ENCODE measurements around the gene PLBD2. TPM values are rescaled to one million over a fixed set of nuclear protein-coding genes. Genes with fewer than 3 reads are reported as not detected.

PLBD2 gene
- total RNA-seq, 1 donor from 2014 or later, result 55.1 TPM

DNA sequence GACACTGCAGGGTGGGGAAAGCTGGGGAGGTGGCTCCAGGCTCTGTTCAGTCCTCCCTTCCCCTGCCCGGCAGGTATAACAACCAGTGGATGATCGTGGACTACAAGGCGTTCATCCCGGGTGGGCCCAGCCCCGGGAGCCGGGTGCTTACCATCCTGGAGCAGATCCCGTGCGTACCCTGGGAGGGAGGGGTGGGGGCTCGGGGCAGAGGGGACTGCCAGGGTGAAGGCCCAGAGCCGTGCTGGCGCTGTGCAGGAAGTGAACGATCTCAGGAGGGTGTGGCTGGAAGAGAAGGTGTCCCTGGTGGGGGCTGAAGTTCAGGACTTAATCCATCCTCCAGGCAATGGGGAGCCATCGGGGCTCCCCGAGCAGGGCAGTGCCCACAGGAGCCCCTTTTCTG lies 26.4 kb downstream of the PLBD2 start:
- intact Hi-C loops (cut with DNase I), result no loop called here
- no peak for DNase-seq (ENCODE audit: low spot score in 2 of 2)
- TF ChIP-seq, protein P1, sequence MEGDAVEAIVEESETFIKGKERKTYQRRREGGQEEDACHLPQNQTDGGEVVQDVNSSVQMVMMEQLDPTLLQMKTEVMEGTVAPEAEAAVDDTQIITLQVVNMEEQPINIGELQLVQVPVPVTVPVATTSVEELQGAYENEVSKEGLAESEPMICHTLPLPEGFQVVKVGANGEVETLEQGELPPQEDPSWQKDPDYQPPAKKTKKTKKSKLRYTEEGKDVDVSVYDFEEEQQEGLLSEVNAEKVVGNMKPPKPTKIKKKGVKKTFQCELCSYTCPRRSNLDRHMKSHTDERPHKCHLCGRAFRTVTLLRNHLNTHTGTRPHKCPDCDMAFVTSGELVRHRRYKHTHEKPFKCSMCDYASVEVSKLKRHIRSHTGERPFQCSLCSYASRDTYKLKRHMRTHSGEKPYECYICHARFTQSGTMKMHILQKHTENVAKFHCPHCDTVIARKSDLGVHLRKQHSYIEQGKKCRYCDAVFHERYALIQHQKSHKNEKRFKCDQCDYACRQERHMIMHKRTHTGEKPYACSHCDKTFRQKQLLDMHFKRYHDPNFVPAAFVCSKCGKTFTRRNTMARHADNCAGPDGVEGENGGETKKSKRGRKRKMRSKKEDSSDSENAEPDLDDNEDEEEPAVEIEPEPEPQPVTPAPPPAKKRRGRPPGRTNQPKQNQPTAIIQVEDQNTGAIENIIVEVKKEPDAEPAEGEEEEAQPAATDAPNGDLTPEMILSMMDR (IDR thresholded peaks at IDR 0.05), result no peak

DNA sequence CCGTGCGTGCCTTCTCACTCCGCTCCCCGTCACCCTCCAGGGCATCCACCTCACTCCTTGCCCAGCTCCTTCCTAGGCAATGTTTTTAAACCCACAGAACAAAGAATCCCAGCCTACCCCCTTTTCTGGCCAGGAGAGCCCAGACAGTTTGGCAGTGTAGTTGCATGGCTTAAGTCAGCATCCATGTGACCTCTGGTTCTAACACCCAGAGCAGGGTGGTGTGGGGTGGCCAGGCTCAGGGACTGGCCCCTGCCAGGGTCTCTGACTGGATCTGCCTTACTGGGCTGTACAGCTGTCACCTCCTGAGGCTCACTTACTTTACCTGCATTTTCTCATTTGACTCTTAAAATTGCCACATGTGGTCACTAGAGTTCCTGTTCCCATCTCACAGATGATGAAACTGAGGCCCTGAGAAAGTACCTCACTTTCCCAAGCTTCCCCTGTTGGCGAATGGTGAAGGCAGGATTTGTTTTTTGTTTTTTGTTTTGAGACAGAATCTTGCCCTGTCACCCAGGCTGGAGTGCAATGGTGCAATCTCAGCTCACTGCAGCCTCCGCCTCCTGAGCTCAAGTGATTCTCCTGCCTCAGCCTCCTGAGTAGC lies 27.0 kb downstream of the PLBD2 start:
- H3K27me3 ChIP-seq, result no peaks in the 10 kb centered on the region
- H3K4me3 ChIP-seq, result no peak overlapping the region
- no peak overlapping the region for H3K27ac ChIP-seq
- no peaks in the 10 kb centered on the region for H3K4me1 ChIP-seq
- intact Hi-C loops (cut with DNase I), result no loop called here
- H3K36me3 ChIP-seq, result peaks cover 44 to 92% of the 10 kb centered on the region in 2 donors
- no peak for DNase-seq (ENCODE audit: low spot score in 2 of 2)
- no peaks in the 10 kb centered on the region for H3K9me3 ChIP-seq
- TF ChIP-seq, protein P1 (IDR thresholded peaks at IDR 0.05), result no peak

More for the DNA sequence above, 26.4 kb downstream of the PLBD2 start:
- H3K27ac ChIP-seq, result no peak overlapping the region
- H3K9me3 ChIP-seq, result no peaks in the 10 kb centered on the region
- peaks cover 45 to 88% of the 10 kb centered on the region in 2 donors for H3K36me3 ChIP-seq
- no peaks in the 10 kb centered on the region for H3K27me3 ChIP-seq
- H3K4me3 ChIP-seq, result no peak overlapping the region
- no peaks in the 10 kb centered on the region for H3K4me1 ChIP-seq

DNA sequence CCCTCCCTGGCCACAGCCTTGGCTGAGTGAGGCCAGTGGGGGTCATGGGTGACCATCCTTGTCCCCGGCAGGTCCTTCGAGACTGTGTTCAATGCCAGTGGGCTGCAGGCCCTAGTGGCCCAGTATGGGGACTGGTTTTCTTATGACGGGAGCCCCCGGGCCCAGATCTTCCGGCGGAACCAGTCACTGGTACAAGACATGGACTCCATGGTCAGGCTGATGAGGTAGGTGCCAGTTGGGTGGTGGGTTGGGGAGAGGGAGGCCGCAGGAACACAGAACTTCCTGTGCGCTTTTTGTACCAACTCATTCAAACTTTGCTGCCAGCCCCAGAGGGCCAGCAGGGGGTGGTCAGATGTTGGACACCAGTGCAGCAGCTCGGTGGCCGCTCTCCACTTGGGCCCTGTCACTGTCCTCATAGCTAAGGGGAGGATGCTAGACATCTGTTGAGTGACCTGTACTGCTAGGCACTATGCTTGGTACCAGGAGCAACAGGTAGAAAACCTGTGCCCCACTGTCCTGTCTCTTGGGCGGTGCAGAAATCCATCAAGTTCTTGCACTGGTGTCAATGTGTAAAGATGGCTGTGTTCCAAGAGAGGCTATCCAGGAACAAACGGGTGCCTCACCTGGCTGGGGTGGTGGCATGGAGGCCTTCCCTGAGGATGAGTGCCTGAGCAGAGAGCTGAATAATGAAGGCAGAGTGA lies 28.6 kb downstream of the PLBD2 start:
- H3K36me3 ChIP-seq, result peaks cover 47 to 89% of the 10 kb centered on the region in 2 donors
- no peaks in the 10 kb centered on the region for H3K4me1 ChIP-seq
- H3K4me3 ChIP-seq, result no peak overlapping the region
- DNase-seq (ENCODE audit: low spot score in 2 of 2), result no peak
- TF ChIP-seq, protein P1 (IDR thresholded peaks at IDR 0.05), result no peak
- H3K27me3 ChIP-seq, result no peaks in the 10 kb centered on the region
- H3K27ac ChIP-seq, result no peak overlapping the region
- no peaks in the 10 kb centered on the region for H3K9me3 ChIP-seq
- intact Hi-C loops (cut with DNase I), result no loop called here

DNA sequence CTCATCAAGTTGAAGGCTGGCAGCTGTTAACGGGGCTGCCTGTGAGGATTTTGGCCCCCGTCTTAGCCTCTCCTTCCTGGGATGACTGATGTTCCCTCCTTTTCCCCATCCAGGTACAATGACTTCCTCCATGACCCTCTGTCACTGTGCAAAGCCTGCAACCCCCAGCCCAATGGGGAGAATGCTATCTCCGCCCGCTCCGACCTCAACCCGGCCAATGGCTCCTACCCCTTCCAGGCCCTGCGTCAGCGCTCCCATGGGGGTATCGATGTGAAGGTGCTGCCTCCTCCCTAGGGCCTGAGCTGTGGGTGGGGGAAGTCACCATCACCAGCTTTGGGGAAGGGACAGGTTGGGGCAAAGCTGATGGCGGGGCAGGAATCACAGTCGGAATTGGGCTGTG lies 29.2 kb downstream of the PLBD2 start:
- Histone ChIP-seq H3K27ac (no peak overlapping the region), H3K36me3 (peaks cover 44 to 83% of the 10 kb centered on the region in 2 donors), H3K4me1 (no peaks in the 10 kb centered on the region), H3K9me3 (no peaks in the 10 kb centered on the region), H3K4me3 (no peak overlapping the region), H3K27me3 (no peaks in the 10 kb centered on the region)
- intact Hi-C loops (cut with DNase I), result no loop called here
- DNase-seq (ENCODE audit: low spot score in 2 of 2), result no peak
- TF ChIP-seq, protein P1 (IDR thresholded peaks at IDR 0.05), result no peak

DNA sequence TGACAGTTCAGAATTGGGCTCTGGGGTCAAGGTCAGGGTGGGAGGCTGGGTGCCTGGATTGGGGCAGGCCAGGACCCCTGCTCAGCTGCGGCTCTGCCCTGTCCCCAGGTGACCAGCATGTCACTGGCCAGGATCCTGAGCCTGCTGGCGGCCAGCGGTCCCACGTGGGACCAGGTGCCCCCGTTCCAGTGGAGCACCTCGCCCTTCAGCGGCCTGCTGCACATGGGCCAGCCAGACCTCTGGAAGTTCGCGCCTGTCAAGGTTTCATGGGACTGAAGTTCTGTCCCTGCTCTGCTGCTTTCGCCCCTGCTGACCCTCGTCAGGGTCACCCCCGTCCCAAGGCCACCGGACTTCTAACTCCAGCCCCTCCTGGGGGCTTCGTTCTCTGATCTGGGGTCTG lies 30.0 kb downstream of the PLBD2 start:
- TF ChIP-seq, protein P1 (IDR thresholded peaks at IDR 0.05), result no peak
- peaks cover 40 to 78% of the 10 kb centered on the region in 2 donors for H3K36me3 ChIP-seq

More for the DNA sequence above, 30.0 kb downstream of the PLBD2 start:
- Histone ChIP-seq H3K9me3 (no peaks in the 10 kb centered on the region), H3K4me1 (no peaks in the 10 kb centered on the region), H3K4me3 (no peak overlapping the region), H3K27me3 (no peaks in the 10 kb centered on the region), H3K27ac (no peak overlapping the region)
- no peak for DNase-seq (ENCODE audit: low spot score in 2 of 2)
- intact Hi-C loops (cut with DNase I), result no loop called here

Measured in ascending aorta (tissue), 2 donors.